ENCODE measurements around the gene TMEM134.

TMEM134 gene

DNA sequence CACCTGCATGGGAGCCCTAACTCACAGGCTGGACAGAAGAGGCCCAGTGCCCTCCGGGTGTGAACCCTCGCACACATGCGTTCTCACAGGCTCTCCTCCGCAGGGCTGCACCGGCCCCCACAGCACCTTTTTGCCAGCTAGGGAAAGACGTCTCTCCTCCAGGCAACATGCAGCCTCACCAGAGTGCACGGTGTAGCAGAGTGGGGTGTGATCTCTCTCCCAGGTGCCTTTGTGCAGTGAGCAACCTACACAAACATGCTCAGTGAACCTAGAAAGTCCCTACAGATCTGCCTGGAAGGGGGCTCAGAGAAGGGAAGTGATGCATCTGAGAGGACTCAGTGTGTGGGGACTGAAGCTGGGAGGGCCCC is 57.3 kb downstream of the TMEM134 start:
- H3K4me1 ChIP-seq: peaks cover 5% of the 10 kb centered on the region; the same call in 1 of the 2 replicates
- TF ChIP-seq, protein P1, sequence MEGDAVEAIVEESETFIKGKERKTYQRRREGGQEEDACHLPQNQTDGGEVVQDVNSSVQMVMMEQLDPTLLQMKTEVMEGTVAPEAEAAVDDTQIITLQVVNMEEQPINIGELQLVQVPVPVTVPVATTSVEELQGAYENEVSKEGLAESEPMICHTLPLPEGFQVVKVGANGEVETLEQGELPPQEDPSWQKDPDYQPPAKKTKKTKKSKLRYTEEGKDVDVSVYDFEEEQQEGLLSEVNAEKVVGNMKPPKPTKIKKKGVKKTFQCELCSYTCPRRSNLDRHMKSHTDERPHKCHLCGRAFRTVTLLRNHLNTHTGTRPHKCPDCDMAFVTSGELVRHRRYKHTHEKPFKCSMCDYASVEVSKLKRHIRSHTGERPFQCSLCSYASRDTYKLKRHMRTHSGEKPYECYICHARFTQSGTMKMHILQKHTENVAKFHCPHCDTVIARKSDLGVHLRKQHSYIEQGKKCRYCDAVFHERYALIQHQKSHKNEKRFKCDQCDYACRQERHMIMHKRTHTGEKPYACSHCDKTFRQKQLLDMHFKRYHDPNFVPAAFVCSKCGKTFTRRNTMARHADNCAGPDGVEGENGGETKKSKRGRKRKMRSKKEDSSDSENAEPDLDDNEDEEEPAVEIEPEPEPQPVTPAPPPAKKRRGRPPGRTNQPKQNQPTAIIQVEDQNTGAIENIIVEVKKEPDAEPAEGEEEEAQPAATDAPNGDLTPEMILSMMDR (IDR thresholded peaks at IDR 0.05; ENCODE audit: low read depth, low read length): no peak
- H3K27me3 ChIP-seq: no peaks in the 10 kb centered on the region

More for the DNA sequence above, 57.3 kb downstream of the TMEM134 start:
- no peaks in the 10 kb centered on the region for H3K9me3 ChIP-seq
- no peak overlapping the region for H3K4me3 ChIP-seq (ENCODE audit: low read depth, low read length)
- DNase-seq: no peak
- no peaks in the 10 kb centered on the region for H3K36me3 ChIP-seq

All from BE2C (cell line).